Stimulated activated naive B cell treated with anti-CD40 and anti-IgM and Interleukin-4, amounts not matched to agents 10 μg/mL and 1 μg/mL and 100 μg/mL, for 72 hours (primary cell): ENCODE data around the gene NPM3.

ENCODE experiments used
- ATAC-seq, 2 donors: fragments of 150-1000 bp; cut with Tn5 transposase; replicated peaks; 2 replicates each; pipeline ENCODE4 v1.10.0; 2021; ENCODE audit warnings: moderate library complexity in 1 of 2
- DNase-seq: peaks from one replicate; pipeline ENCODE4 v3.0.0; 2021
- H3K27ac Mint-ChIP-seq: one replicate; pipeline ENCODE4 v1.8.0; 2022; ENCODE audit warnings: mild to moderate bottlenecking, mixed read lengths
- H3K27me3 Mint-ChIP-seq, 2 donors: one replicate each; pipeline ENCODE4 v1.8.0; 2022; ENCODE audit warnings: mixed read lengths in 2 of 2
- H3K36me3 Mint-ChIP-seq, 2 donors: one replicate each; pipeline ENCODE4 v1.8.0; 2022; ENCODE audit warnings: mixed read lengths in 2 of 2, mild to moderate bottlenecking in 1 of 2
- H3K4me1 Mint-ChIP-seq, 2 donors: one replicate each; pipeline ENCODE4 v1.8.0; 2022; ENCODE audit warnings: mixed read lengths in 2 of 2, mild to moderate bottlenecking in 1 of 2
- H3K4me3 Mint-ChIP-seq, 2 donors: one replicate each; pipeline ENCODE4 v1.8.0; 2022; ENCODE audit warnings: mild to moderate bottlenecking in 2 of 2, mixed read lengths in 2 of 2, moderate library complexity in 1 of 2
- H3K9me3 Mint-ChIP-seq, 2 donors: one replicate each; pipeline ENCODE4 v1.8.0; 2022; ENCODE audit warnings: mixed read lengths in 2 of 2, mild to moderate bottlenecking in 1 of 2

The NPM3 gene

GRCh38 chr10:101774589-101775272, 8.5 kb downstream of the NPM3 start:
- Mint-ChIP-seq H3K4me1 (peaks cover 30 to 49% of the 10 kb centered on the region in 2 donors), H3K27me3 (peaks cover 71 to 78% of the 10 kb centered on the region in 2 donors), H3K4me3 (peak overlapping the region; percentile 63 to 72), H3K9me3 (no peaks in the 10 kb centered on the region), H3K27ac (no peak overlapping the region), H3K36me3 (peaks cover 10 to 16% of the 10 kb centered on the region in 2 donors)
- peak; percentile 31 to 42 for ATAC-seq
- no peak for DNase-seq

- DNase-seq (no peak), ATAC-seq (peak in 1 of 2 donors; percentile 48)
- no peaks in the 10 kb centered on the region for H3K9me3 Mint-ChIP-seq
- H3K27ac Mint-ChIP-seq: peak overlapping the region; percentile 87
- peaks cover 25 to 42% of the 10 kb centered on the region in 2 donors for H3K4me1 Mint-ChIP-seq
- H3K27me3 Mint-ChIP-seq: peaks cover 72 to 81% of the 10 kb centered on the region in 2 donors
- peaks cover 8 to 15% of the 10 kb centered on the region in 2 donors for H3K36me3 Mint-ChIP-seq
- H3K4me3 Mint-ChIP-seq: peak overlapping the region; percentile 63 to 72
Observed at GRCh38 chr10:101773923-101774588, 9.2 kb downstream of the NPM3 start.

DNA sequence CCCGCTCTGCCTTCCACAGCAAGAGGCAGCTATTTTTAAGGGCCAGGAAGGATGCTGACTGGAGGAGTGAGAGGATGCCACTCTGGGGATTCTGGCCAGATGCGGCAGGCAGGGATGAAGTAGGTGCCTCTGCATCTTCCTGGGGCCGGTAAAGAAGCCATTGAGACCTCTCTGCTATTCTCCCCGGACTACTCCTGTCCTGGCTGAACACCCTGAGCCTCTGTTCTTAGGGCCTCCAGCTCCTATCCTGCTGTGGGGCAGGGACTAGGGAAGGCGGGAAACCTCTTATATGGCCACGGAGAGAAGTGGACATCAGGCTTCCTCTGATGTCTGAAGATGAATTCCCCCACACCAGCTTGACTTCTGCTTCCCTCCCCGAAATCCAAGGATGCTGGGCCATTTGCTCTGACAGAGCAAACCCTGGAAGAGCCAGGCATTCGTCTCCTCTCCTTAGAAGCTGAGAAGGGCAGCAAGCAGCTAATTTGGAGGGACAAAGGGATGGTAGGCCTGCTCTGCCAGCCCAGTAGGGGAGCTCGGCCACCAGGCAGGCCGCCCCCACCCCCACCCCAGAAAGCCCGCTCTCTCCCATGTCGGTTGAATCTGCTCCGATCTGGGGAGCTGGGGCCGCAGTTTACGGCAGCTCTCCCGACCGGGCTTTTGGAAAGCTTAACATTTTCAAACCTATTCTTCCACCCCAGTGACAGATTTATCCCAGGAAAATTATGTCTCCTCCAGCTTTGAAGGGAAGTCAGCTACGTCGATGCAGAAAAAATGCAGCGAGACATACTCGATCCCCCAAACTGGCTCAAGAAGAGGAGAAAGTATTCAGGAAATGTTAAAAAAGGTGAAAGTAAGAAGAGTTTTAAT, 10.1 kb downstream of the NPM3 start:
- no peak overlapping the region for H3K4me3 Mint-ChIP-seq
- no peaks in the 10 kb centered on the region for H3K9me3 Mint-ChIP-seq

GRCh38 chr10:101772017-101772894, 11.0 kb downstream of the NPM3 start:
- Mint-ChIP-seq H3K4me1 (peaks cover 21 to 28% of the 10 kb centered on the region in 2 donors), H3K27ac (no peak overlapping the region), H3K4me3 (no peak overlapping the region), H3K9me3 (no peaks in the 10 kb centered on the region), H3K36me3 (peaks cover 0 to 1% of the 10 kb centered on the region in 2 donors), H3K27me3 (peaks cover 61 to 68% of the 10 kb centered on the region in 2 donors)
- ATAC-seq (no peak), DNase-seq (no peak)

More for the DNA sequence above, 10.1 kb downstream of the NPM3 start:
- H3K4me1 Mint-ChIP-seq: peaks cover 21 to 33% of the 10 kb centered on the region in 2 donors
- no peak for ATAC-seq
- no peak overlapping the region for H3K27ac Mint-ChIP-seq
- peaks cover 69 to 77% of the 10 kb centered on the region in 2 donors for H3K27me3 Mint-ChIP-seq
- peaks cover 4 to 10% of the 10 kb centered on the region in 2 donors for H3K36me3 Mint-ChIP-seq
- DNase-seq: no peak

- no peak for DNase-seq
- H3K27ac Mint-ChIP-seq: no peak overlapping the region
- H3K9me3 Mint-ChIP-seq: no peaks in the 10 kb centered on the region
- no peaks in the 10 kb centered on the region for H3K36me3 Mint-ChIP-seq
- peaks cover 16 to 22% of the 10 kb centered on the region in 2 donors for H3K4me1 Mint-ChIP-seq
- H3K27me3 Mint-ChIP-seq: peaks cover 61 to 70% of the 10 kb centered on the region in 2 donors
- H3K4me3 Mint-ChIP-seq: no peak overlapping the region
- no peak for ATAC-seq
Observed at GRCh38 chr10:101771380-101771779, 11.9 kb downstream of the NPM3 start.

GRCh38 chr10:101770331-101771215, 12.7 kb downstream of the NPM3 start:
- Mint-ChIP-seq H3K4me3 (no peak overlapping the region), H3K36me3 (no peaks in the 10 kb centered on the region), H3K9me3 (no peaks in the 10 kb centered on the region), H3K4me1 (peaks cover 16 to 22% of the 10 kb centered on the region in 2 donors), H3K27ac (no peak overlapping the region), H3K27me3 (peaks cover 66 to 76% of the 10 kb centered on the region in 2 donors)
- no peak for DNase-seq
- ATAC-seq: no peak

GRCh38 chr10:101769541-101770180, 13.6 kb downstream of the NPM3 start:
- H3K9me3 Mint-ChIP-seq: no peaks in the 10 kb centered on the region
- H3K27me3 Mint-ChIP-seq: peaks cover 65 to 77% of the 10 kb centered on the region in 2 donors
- DNase-seq: no peak
- H3K36me3 Mint-ChIP-seq: no peaks in the 10 kb centered on the region
- ATAC-seq: no peak
- H3K27ac Mint-ChIP-seq: no peak overlapping the region
- H3K4me3 Mint-ChIP-seq: no peak overlapping the region
- peaks cover 10 to 14% of the 10 kb centered on the region in 2 donors for H3K4me1 Mint-ChIP-seq

GRCh38 chr10:101768791-101769170, 14.5 kb downstream of the NPM3 start:
- Mint-ChIP-seq H3K4me1 (peaks cover under 1 to 5% of the 10 kb centered on the region in 2 donors), H3K27ac (no peak overlapping the region), H3K9me3 (no peaks in the 10 kb centered on the region), H3K36me3 (no peaks in the 10 kb centered on the region), H3K27me3 (peaks cover 62 to 73% of the 10 kb centered on the region in 2 donors), H3K4me3 (no peak overlapping the region)
- no peak for ATAC-seq
- DNase-seq: no peak

- Mint-ChIP-seq H3K27me3 (peaks cover 58 to 70% of the 10 kb centered on the region in 2 donors), H3K36me3 (no peaks in the 10 kb centered on the region), H3K27ac (no peak overlapping the region), H3K4me1 (no peaks in the 10 kb centered on the region), H3K4me3 (no peak overlapping the region), H3K9me3 (no peaks in the 10 kb centered on the region)
- ATAC-seq (no peak), DNase-seq (no peak)
Observed at GRCh38 chr10:101767966-101768790, 15.1 kb downstream of the NPM3 start.

DNA sequence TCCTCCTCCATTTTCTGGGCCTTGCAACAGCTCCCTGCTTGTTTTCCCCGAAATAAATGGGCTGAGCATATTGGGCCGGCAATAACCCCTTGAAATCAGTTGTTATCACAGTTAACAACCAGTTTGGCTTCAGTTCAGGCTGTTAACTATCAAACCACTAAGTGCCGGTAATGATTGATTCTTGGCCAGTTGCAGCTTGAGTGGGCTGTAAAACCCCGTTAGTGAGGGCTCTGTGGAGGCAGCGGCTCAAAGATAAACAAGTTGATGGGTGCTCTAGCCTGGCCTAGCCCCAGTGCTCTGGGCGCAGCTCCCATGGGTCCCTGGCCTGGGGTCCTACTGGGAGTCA, 15.7 kb downstream of the NPM3 start:
- Mint-ChIP-seq H3K9me3 (no peaks in the 10 kb centered on the region), H3K36me3 (no peaks in the 10 kb centered on the region), H3K27ac (no peak overlapping the region), H3K4me1 (no peaks in the 10 kb centered on the region), H3K27me3 (peaks cover 52 to 68% of the 10 kb centered on the region in 2 donors), H3K4me3 (no peak overlapping the region)
- DNase-seq (no peak), ATAC-seq (no peak)

DNA sequence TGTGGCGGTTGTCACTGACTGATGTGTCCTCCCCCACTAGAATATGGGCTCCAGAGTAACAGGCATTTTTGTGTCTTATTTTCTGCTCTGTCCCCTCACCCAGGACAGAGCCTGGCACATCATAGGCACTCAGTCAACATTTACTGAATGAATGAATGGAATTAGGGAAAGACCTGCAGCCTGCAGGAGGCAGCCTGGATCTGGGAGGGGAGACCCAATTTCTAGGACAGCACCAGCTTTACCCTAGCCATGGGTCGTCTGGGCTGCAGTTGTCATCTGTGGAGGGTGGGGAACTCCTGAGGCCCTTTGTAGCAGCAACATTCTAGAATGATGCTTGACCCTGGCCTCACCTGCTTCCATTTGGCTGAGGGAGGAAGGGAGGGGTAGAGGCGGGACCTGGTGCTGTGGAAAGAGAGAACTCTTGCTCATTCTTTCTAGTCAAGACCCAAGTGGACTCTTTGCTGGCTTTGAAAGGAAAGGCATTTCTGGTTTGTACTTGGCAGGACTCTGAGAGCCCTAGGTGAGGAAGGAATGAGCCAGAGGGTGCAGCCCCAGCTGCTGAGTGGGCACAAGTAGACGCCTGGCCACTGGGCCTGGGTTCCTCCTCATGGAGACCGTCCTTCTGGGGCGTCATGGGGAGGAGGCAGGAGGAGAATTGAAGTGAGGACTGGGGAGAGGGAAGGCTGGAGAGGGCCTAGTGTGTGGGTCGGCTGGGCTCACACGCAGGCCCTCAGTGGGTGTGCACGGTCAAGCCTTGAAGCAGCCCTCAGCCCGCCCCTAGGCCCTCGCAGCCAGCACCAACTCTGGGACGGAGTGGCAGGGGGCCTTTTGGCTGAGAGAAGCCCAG, 16.3 kb downstream of the NPM3 start:
- Mint-ChIP-seq H3K4me1 (no peaks in the 10 kb centered on the region), H3K36me3 (no peaks in the 10 kb centered on the region), H3K27me3 (peaks cover 46 to 64% of the 10 kb centered on the region in 2 donors), H3K4me3 (no peak overlapping the region), H3K9me3 (no peaks in the 10 kb centered on the region), H3K27ac (no peak overlapping the region)
- ATAC-seq: no peak
- no peak for DNase-seq
